HG02970 (cell line): ENCODE measurements around the gene PIK3CB.
"Not testable (repeated sequence)": the region's sequence is repeated elsewhere in the genome, so short reads cannot be mapped to it uniquely, and the experiment has no call there.

Experiments
- ATAC-seq: cut with Tn5 transposase; IDR thresholded peaks from one replicate; pipeline ENCODE4 v1.9.1; 2021; ENCODE audit warnings: mild to moderate bottlenecking, moderate library complexity, moderate number of reproducible peaks; ENCODE audit not compliant: unreplicated experiment, low FRiP score

PIK3CB gene

GRCh38 chr3:138687236-138687635, 147.5 kb downstream of the PIK3CB start:
- peak; percentile 35 for ATAC-seq

GRCh38 chr3:138686771-138687221, 147.9 kb downstream of the PIK3CB start:
- peak; percentile 93 for ATAC-seq

- no peak for ATAC-seq
These were observed 150.3 kb downstream of the PIK3CB start for GRCh38 chr3:138684396-138684795.

- no peak for ATAC-seq
These were observed 152.1 kb downstream of the PIK3CB start for GRCh38 chr3:138682648-138683047.

- ATAC-seq, result no peak
These were observed 153.1 kb downstream of the PIK3CB start for GRCh38 chr3:138681463-138682220.

- not testable (repeated sequence) for ATAC-seq
These were observed 153.8 kb downstream of the PIK3CB start for GRCh38 chr3:138680974-138681373.

GRCh38 chr3:138678874-138679392, 155.8 kb downstream of the PIK3CB start:
- no peak for ATAC-seq

GRCh38 chr3:138678086-138678485, 156.6 kb downstream of the PIK3CB start:
- no peak for ATAC-seq

- no peak for ATAC-seq
These were observed 159.3 kb downstream of the PIK3CB start for GRCh38 chr3:138675393-138675792.

GRCh38 chr3:138673641-138674530, 160.8 kb downstream of the PIK3CB start:
- no peak for ATAC-seq

GRCh38 chr3:138670407-138670806, 164.3 kb downstream of the PIK3CB start:
- ATAC-seq, result no peak

GRCh38 chr3:138668107-138668506, 166.6 kb downstream of the PIK3CB start:
- ATAC-seq, result no peak

- ATAC-seq, result no peak
These were observed 177.2 kb downstream of the PIK3CB start for GRCh38 chr3:138657508-138657907.

- ATAC-seq, result no peak
These were observed 181.2 kb downstream of the PIK3CB start for GRCh38 chr3:138653567-138653966.

- no peak for ATAC-seq
These were observed 185.6 kb downstream of the PIK3CB start for GRCh38 chr3:138649134-138649533.

GRCh38 chr3:138646513-138646912, 188.2 kb downstream of the PIK3CB start:
- no peak for ATAC-seq

GRCh38 chr3:138646008-138646407, 188.7 kb downstream of the PIK3CB start:
- no peak for ATAC-seq

- no peak for ATAC-seq
These were observed 191.8 kb downstream of the PIK3CB start for GRCh38 chr3:138642927-138643253.

GRCh38 chr3:138642226-138642926, 192.4 kb downstream of the PIK3CB start:
- ATAC-seq, result no peak

- ATAC-seq, result no peak
These were observed 194.2 kb downstream of the PIK3CB start for GRCh38 chr3:138640537-138640936.

GRCh38 chr3:138638641-138639040, 196.1 kb downstream of the PIK3CB start:
- no peak for ATAC-seq
